ENCODE measurements around the gene TRIO.

DNA sequence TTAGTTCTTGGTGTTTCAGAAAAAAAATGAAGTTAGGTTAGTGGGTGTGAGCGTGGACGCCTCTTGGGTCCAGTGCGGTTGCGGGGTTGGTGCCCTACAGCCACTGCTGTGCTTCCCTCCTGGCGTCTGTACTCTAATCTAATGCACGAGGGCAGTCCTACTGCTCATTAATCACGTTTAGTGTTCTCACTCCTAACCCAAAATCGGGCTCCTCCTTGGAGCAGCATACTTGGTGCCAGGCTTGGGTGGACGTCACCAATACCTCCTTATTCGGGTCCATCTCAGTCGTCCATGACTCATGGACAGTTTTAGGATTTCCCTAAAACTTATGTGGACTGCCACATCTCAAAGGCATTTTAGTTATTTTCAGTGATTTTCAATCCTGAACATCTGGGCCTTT is 41.6 kb downstream of the TRIO start:
- TF ChIP-seq, protein P1, sequence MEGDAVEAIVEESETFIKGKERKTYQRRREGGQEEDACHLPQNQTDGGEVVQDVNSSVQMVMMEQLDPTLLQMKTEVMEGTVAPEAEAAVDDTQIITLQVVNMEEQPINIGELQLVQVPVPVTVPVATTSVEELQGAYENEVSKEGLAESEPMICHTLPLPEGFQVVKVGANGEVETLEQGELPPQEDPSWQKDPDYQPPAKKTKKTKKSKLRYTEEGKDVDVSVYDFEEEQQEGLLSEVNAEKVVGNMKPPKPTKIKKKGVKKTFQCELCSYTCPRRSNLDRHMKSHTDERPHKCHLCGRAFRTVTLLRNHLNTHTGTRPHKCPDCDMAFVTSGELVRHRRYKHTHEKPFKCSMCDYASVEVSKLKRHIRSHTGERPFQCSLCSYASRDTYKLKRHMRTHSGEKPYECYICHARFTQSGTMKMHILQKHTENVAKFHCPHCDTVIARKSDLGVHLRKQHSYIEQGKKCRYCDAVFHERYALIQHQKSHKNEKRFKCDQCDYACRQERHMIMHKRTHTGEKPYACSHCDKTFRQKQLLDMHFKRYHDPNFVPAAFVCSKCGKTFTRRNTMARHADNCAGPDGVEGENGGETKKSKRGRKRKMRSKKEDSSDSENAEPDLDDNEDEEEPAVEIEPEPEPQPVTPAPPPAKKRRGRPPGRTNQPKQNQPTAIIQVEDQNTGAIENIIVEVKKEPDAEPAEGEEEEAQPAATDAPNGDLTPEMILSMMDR (IDR thresholded peaks at IDR 0.05), result no peak
- TF ChIP-seq EP300 (IDR thresholded peaks at IDR 0.05) (no peak), POLR2A (IDR thresholded peaks at IDR 0.05) (no peak)
